Smooth muscle cell (in vitro differentiated cells): Measurements from ENCODE around the gene ADGB. TPM values are rescaled to one million over a fixed set of nuclear protein-coding genes. Genes with fewer than 3 reads are reported as not detected.
"Not testable (repeated sequence)": the region's sequence is repeated elsewhere in the genome, so short reads cannot be mapped to it uniquely, and the experiment has no call there.

Experiments used
- DNase-seq: peaks from one replicate; lab custom pipeline; 2025; ENCODE audit not compliant: unreplicated experiment; lab: John Stamatoyannopoulos, UW
- H2AFZ ChIP-seq: fragments of 200-600 bp; sonication (generic); 2 replicates; pipeline ENCODE4 v1.6.0; 2016; ENCODE audit warnings: antibody characterized with exemption, low read depth, mild to moderate bottlenecking
- H3F3A ChIP-seq: fragments of 200-600 bp; sonication (generic); 2 replicates; pipeline ENCODE4 v1.6.0; 2017; ENCODE audit warnings: antibody characterized with exemption, low read depth
- H3K27ac ChIP-seq: fragments of 200-600 bp; sonication (generic); 2 replicates; pipeline ENCODE4 v1.5.1; 2016; ENCODE audit warnings: low read depth, mild to moderate bottlenecking
- H3K27me3 ChIP-seq: fragments of 200-600 bp; sonication (generic); 2 replicates; pipeline ENCODE4 v1.6.1; 2016; ENCODE audit warnings: low read depth, mild to moderate bottlenecking
- H3K36me3 ChIP-seq: fragments of 200-600 bp; sonication (generic); 2 replicates; pipeline ENCODE4 v1.5.1; 2016; ENCODE audit warnings: low read depth
- H3K4me1 ChIP-seq: fragments of 200-600 bp; sonication (generic); 2 replicates; pipeline ENCODE4 v1.5.1; 2016; ENCODE audit warnings: low read depth
- H3K4me2 ChIP-seq: fragments of 200-600 bp; sonication (generic); 2 replicates; pipeline ENCODE4 v1.6.0; 2016; ENCODE audit warnings: mild to moderate bottlenecking
- H3K4me3 ChIP-seq: fragments of 200-600 bp; sonication (generic); 2 replicates; pipeline ENCODE4 v1.5.1; 2016; ENCODE audit warnings: mild to moderate bottlenecking
- H3K79me2 ChIP-seq: fragments of 200-600 bp; sonication (generic); 2 replicates; pipeline ENCODE4 v1.6.0; 2016; ENCODE audit warnings: low read depth, mild to moderate bottlenecking
- H3K9ac ChIP-seq: fragments of 200-600 bp; sonication (generic); 2 replicates; pipeline ENCODE4 v1.6.0; 2016; ENCODE audit warnings: low read depth
- H3K9me3 ChIP-seq: fragments of 200-600 bp; sonication (generic); replicated peaks from 2 replicates; pipeline ENCODE4 v1.5.1; 2016; ENCODE audit warnings: low read depth
- H4K20me1 ChIP-seq: fragments of 200-600 bp; sonication (generic); 2 replicates; pipeline ENCODE4 v1.6.0; 2016; ENCODE audit warnings: low read depth
- CTCF ChIP-seq: fragments of 200-600 bp; sonication (generic); IDR thresholded peaks from 2 replicates; pipeline ENCODE4 v1.5.1; 2017; ENCODE audit warnings: borderline replicate concordance, mild to moderate bottlenecking, antibody characterized with exemption; ENCODE audit not compliant: insufficient read depth, poor library complexity, severe bottlenecking
- WGBS: methylation state at CpG from one replicate; pipeline ENCODE4 v1.1.7; 2016; ENCODE audit warnings: low lambda C conversion rate; 5-methylcytosine and 5-hydroxymethylcytosine counted together
- polyA plus RNA-seq: library from polyadenylated mRNA; unstranded; fragments of >200 nt; fragmentation: Nextera tagmentation; extraction: Ambion mirVana; gene quantifications from 2 replicates; pipeline ENCODE4 v1.2.1, GENCODE V29; 2016
- total RNA-seq: library from RNA; depleted of rRNA; stranded (reverse); fragments of >200 nt; gene quantifications from 2 replicates; pipeline ENCODE4 v1.2.3, GENCODE V29; 2014

The ADGB gene
- total and polyA plus RNA-seq, 2 experiments from 2014 or later, result 1.1 to 3.1 TPM

- Histone ChIP-seq H2AFZ (no peak overlapping the region), H3K9me3 (no peaks in the 10 kb centered on the region), H3K4me3 (no peak overlapping the region), H3K79me2 (no peaks in the 10 kb centered on the region), H3K36me3 (no peaks in the 10 kb centered on the region), H3F3A (no peaks in the 10 kb centered on the region), H3K27ac (no peak overlapping the region), H3K4me1 (no peaks in the 10 kb centered on the region), H4K20me1 (no peaks in the 10 kb centered on the region), H3K9ac (no peak overlapping the region), H3K27me3 (no peaks in the 10 kb centered on the region), H3K4me2 (no peak overlapping the region)
- WGBS, result 97% methylated on average over 22 of the region's 22 CpGs
- no peak for DNase-seq
- no peak for TF ChIP-seq CTCF
Observed at GRCh38 chr6:146803601-146804000, 204.8 kb downstream of the ADGB start.

GRCh38 chr6:146805546-146806325 lies 207.0 kb downstream of the ADGB start:
- Histone ChIP-seq H2AFZ (peak overlapping the region; percentile 35), H3F3A (no peaks in the 10 kb centered on the region), H3K36me3 (no peaks in the 10 kb centered on the region), H3K4me1 (no peaks in the 10 kb centered on the region), H3K4me2 (no peak overlapping the region), H3K27ac (no peak overlapping the region), H3K9me3 (no peaks in the 10 kb centered on the region), H3K4me3 (no peak overlapping the region), H4K20me1 (no peaks in the 10 kb centered on the region), H3K79me2 (no peaks in the 10 kb centered on the region), H3K27me3 (no peaks in the 10 kb centered on the region), H3K9ac (no peak overlapping the region)
- no peak for DNase-seq
- no peak for TF ChIP-seq CTCF
- WGBS, result 40% methylated on average over 2 of the region's 2 CpGs

- H3K9ac ChIP-seq, H3K36me3 ChIP-seq, H3K27me3 ChIP-seq, DNase-seq, H3K9me3 ChIP-seq, H3F3A ChIP-seq, H3K27ac ChIP-seq, H2AFZ ChIP-seq, H3K79me2 ChIP-seq, H4K20me1 ChIP-seq, H3K4me2 ChIP-seq, H3K4me3 ChIP-seq: not testable (repeated sequence)
- 75% methylated on average over 9 of the region's 9 CpGs for WGBS
- peaks cover 13% of the 10 kb centered on the region for H3K4me1 ChIP-seq
Observed at GRCh38 chr6:146809014-146809413, 210.2 kb downstream of the ADGB start.

GRCh38 chr6:146812811-146813321 lies 214.1 kb downstream of the ADGB start:
- H4K20me1 ChIP-seq, H3K36me3 ChIP-seq, DNase-seq, H3K79me2 ChIP-seq, H2AFZ ChIP-seq, H3F3A ChIP-seq, H3K9me3 ChIP-seq, H3K4me3 ChIP-seq, H3K27me3 ChIP-seq: not testable (repeated sequence)
- Histone ChIP-seq H3K4me1 (peaks cover 21% of the 10 kb centered on the region), H3K9ac (peak overlapping the region; percentile 21), H3K4me2 (peak overlapping the region; percentile 79), H3K27ac (peak overlapping the region; percentile 89)
- 16% methylated on average over 6 of the region's 6 CpGs for WGBS
